ENCODE measurements around the gene IL10RB.
"Not testable (repeated sequence)": the region's sequence is repeated elsewhere in the genome, so short reads cannot be mapped to it uniquely, and the experiment has no call there.

IL10RB gene

GRCh38 chr21:33315946-33316710, 50.0 kb downstream of the IL10RB start:
- Histone ChIP-seq H3K9ac (ENCODE audit: low read length) (no peak overlapping the region), H3K9me3 (ENCODE audit: control insufficient read depth, insufficient read depth, low read depth, low read length) (no peaks in the 10 kb centered on the region), H3K4me1 (ENCODE audit: control insufficient read depth, insufficient read depth, low read length) (no peaks in the 10 kb centered on the region), H3K4me3 (ENCODE audit: low read depth, low read length) (no peak overlapping the region), H3K27ac (ENCODE audit: low read depth, low read length) (no peak overlapping the region), H3K27me3 (ENCODE audit: control insufficient read depth, insufficient read depth, low read length) (no peaks in the 10 kb centered on the region; the same call in 1 of the 2 replicates), H3K36me3 (ENCODE audit: control insufficient read depth, insufficient read depth, low read length) (no peaks in the 10 kb centered on the region)

GRCh38 chr21:33317145-33317544, 51.0 kb downstream of the IL10RB start:
- no peak overlapping the region for H3K4me3 ChIP-seq (ENCODE audit: low read depth, low read length)
- no peaks in the 10 kb centered on the region for H3K4me1 ChIP-seq (ENCODE audit: control insufficient read depth, insufficient read depth, low read length)
- no peaks in the 10 kb centered on the region; the same call in 1 of the 2 replicates for H3K27me3 ChIP-seq (ENCODE audit: control insufficient read depth, insufficient read depth, low read length)
- no peak overlapping the region for H3K9ac ChIP-seq (ENCODE audit: low read length)
- no peaks in the 10 kb centered on the region for H3K36me3 ChIP-seq (ENCODE audit: control insufficient read depth, insufficient read depth, low read length)
- H3K9me3 ChIP-seq (ENCODE audit: control insufficient read depth, insufficient read depth, low read depth, low read length), result peaks cover 3% of the 10 kb centered on the region; the same call in 1 of the 2 replicates
- H3K27ac ChIP-seq (ENCODE audit: low read depth, low read length), result no peak overlapping the region

- H3K9ac ChIP-seq (ENCODE audit: low read length), result no peak overlapping the region
- H3K4me1 ChIP-seq (ENCODE audit: control insufficient read depth, insufficient read depth, low read length), result no peaks in the 10 kb centered on the region
- no peak overlapping the region for H3K4me3 ChIP-seq (ENCODE audit: low read depth, low read length)
- no peaks in the 10 kb centered on the region; the same call in 1 of the 2 replicates for H3K27me3 ChIP-seq (ENCODE audit: control insufficient read depth, insufficient read depth, low read length)
- no peaks in the 10 kb centered on the region for H3K36me3 ChIP-seq (ENCODE audit: control insufficient read depth, insufficient read depth, low read length)
- peaks cover 3% of the 10 kb centered on the region; the same call in 1 of the 2 replicates for H3K9me3 ChIP-seq (ENCODE audit: control insufficient read depth, insufficient read depth, low read depth, low read length)
- no peak overlapping the region for H3K27ac ChIP-seq (ENCODE audit: low read depth, low read length)
These were observed 51.8 kb downstream of the IL10RB start for GRCh38 chr21:33317786-33318486.

- not testable (repeated sequence) for H3K9me3 ChIP-seq (ENCODE audit: control insufficient read depth, insufficient read depth, low read depth, low read length)
These were observed 54.8 kb downstream of the IL10RB start for GRCh38 chr21:33321005-33321404.

DNA sequence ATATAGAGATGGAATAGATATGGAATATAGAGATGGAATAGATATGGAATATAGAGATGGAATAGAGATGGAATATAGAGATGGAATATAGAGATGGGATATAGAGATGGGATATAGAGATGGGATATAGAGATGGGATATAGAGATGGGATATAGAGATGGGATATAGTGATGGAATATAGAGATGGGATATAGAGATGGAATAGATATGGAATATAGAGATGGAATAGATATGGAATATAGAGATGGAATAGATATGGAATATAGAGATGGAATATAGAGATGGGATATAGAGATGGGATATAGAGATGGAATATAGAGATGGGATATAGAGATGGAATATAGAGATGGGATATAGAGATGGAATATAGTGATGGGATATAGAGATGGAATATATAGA, 57.4 kb downstream of the IL10RB start:
- not testable (repeated sequence) for H3K9me3 ChIP-seq (ENCODE audit: control insufficient read depth, insufficient read depth, low read depth, low read length); H3K27ac ChIP-seq (ENCODE audit: low read depth, low read length); H3K36me3 ChIP-seq (ENCODE audit: control insufficient read depth, insufficient read depth, low read length); H3K4me1 ChIP-seq (ENCODE audit: control insufficient read depth, insufficient read depth, low read length); H3K9ac ChIP-seq (ENCODE audit: low read length); H3K27me3 ChIP-seq (ENCODE audit: control insufficient read depth, insufficient read depth, low read length)
- H3K4me3 ChIP-seq (ENCODE audit: low read depth, low read length), result peak overlapping the region; percentile 92

More at GRCh38 chr21:33321005-33321404, 54.8 kb downstream of the IL10RB start:
- not testable (repeated sequence) for H3K27me3 ChIP-seq (ENCODE audit: control insufficient read depth, insufficient read depth, low read length); H3K9ac ChIP-seq (ENCODE audit: low read length); H3K4me3 ChIP-seq (ENCODE audit: low read depth, low read length); H3K4me1 ChIP-seq (ENCODE audit: control insufficient read depth, insufficient read depth, low read length); H3K36me3 ChIP-seq (ENCODE audit: control insufficient read depth, insufficient read depth, low read length); H3K27ac ChIP-seq (ENCODE audit: low read depth, low read length)

GRCh38 chr21:33324291-33325221, 58.4 kb downstream of the IL10RB start, which contains the start of gene IFNAR1:
IFNAR1 (plus strand) TSS chr21:33324970; CDS start chr21:33325056, 86 bp downstream.
- Histone ChIP-seq H3K36me3 (ENCODE audit: control insufficient read depth, insufficient read depth, low read length) (no peaks in the 10 kb centered on the region), H3K4me1 (ENCODE audit: control insufficient read depth, insufficient read depth, low read length) (no peaks in the 10 kb centered on the region), H3K9me3 (ENCODE audit: control insufficient read depth, insufficient read depth, low read depth, low read length) (peaks cover 3% of the 10 kb centered on the region; the same call in 1 of the 2 replicates), H3K27ac (ENCODE audit: low read depth, low read length) (peak within 1 kb of the TSS; percentile 87), H3K4me3 (ENCODE audit: low read depth, low read length) (peak within 1 kb of the TSS; percentile 92), H3K9ac (ENCODE audit: low read length) (peak within 1 kb of the TSS; percentile 88), H3K27me3 (ENCODE audit: control insufficient read depth, insufficient read depth, low read length) (no peaks in the 10 kb centered on the region)

GRCh38 chr21:33325222-33326067, 59.3 kb downstream of the IL10RB start:
- peak overlapping the region; percentile 88 for H3K9ac ChIP-seq (ENCODE audit: low read length)
- no peaks in the 10 kb centered on the region for H3K4me1 ChIP-seq (ENCODE audit: control insufficient read depth, insufficient read depth, low read length)
- peaks cover 2% of the 10 kb centered on the region; the same call in 1 of the 2 replicates for H3K36me3 ChIP-seq (ENCODE audit: control insufficient read depth, insufficient read depth, low read length)
- peaks cover 5% of the 10 kb centered on the region; the same call in 1 of the 2 replicates for H3K9me3 ChIP-seq (ENCODE audit: control insufficient read depth, insufficient read depth, low read depth, low read length)
- no peaks in the 10 kb centered on the region for H3K27me3 ChIP-seq (ENCODE audit: control insufficient read depth, insufficient read depth, low read length)
- H3K4me3 ChIP-seq (ENCODE audit: low read depth, low read length), result peak overlapping the region; percentile 92
- peak overlapping the region; percentile 37; the same call in 1 of the 2 replicates for H3K27ac ChIP-seq (ENCODE audit: low read depth, low read length)

DNA sequence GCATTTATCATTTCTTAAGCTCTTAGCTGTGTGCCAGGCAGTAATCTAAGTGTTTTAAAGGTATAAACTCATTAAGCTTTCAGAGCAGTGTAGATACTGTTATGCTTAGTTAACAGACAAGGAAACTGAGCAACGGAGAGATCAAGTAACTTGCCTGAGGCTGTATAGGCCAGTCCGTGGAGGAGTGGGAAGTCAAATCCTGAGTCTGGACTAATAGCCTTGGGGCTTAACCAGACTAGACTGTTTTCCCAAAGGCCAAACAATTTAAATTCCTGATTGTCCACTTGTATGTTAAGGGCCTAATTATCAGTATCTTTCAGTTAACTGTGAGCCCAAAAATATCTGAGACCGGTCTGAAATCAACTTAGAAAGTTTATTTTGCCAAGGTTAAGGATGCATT, 61.2 kb downstream of the IL10RB start:
- no peak overlapping the region for H3K4me3 ChIP-seq (ENCODE audit: low read depth, low read length)
- H3K9me3 ChIP-seq (ENCODE audit: control insufficient read depth, insufficient read depth, low read depth, low read length), result peaks cover 19% of the 10 kb centered on the region
- H3K27me3 ChIP-seq (ENCODE audit: control insufficient read depth, insufficient read depth, low read length), result no peaks in the 10 kb centered on the region
- H3K36me3 ChIP-seq (ENCODE audit: control insufficient read depth, insufficient read depth, low read length), result peaks cover 12% of the 10 kb centered on the region
- no peak overlapping the region for H3K27ac ChIP-seq (ENCODE audit: low read depth, low read length)
- no peak overlapping the region for H3K9ac ChIP-seq (ENCODE audit: low read length)
- H3K4me1 ChIP-seq (ENCODE audit: control insufficient read depth, insufficient read depth, low read length), result no peaks in the 10 kb centered on the region

- H3K4me3 ChIP-seq (ENCODE audit: low read depth, low read length), result no peak overlapping the region
- peaks cover 25% of the 10 kb centered on the region for H3K9me3 ChIP-seq (ENCODE audit: control insufficient read depth, insufficient read depth, low read depth, low read length)
- no peaks in the 10 kb centered on the region for H3K27me3 ChIP-seq (ENCODE audit: control insufficient read depth, insufficient read depth, low read length)
- no peak overlapping the region for H3K27ac ChIP-seq (ENCODE audit: low read depth, low read length)
- no peak overlapping the region for H3K9ac ChIP-seq (ENCODE audit: low read length)
- H3K4me1 ChIP-seq (ENCODE audit: control insufficient read depth, insufficient read depth, low read length), result no peaks in the 10 kb centered on the region
- peaks cover 12% of the 10 kb centered on the region for H3K36me3 ChIP-seq (ENCODE audit: control insufficient read depth, insufficient read depth, low read length)
These were observed 61.7 kb downstream of the IL10RB start for GRCh38 chr21:33327792-33328433.

Measured in HUES6 (cell line).